ENCODE measurements around the gene HEATR5A.
"Not testable (repeated sequence)": the region's sequence is repeated elsewhere in the genome, so short reads cannot be mapped to it uniquely, and the experiment has no call there.

Gene HEATR5A

GRCh38 chr14:31259040-31259435 is 161.3 kb downstream of the HEATR5A start:
- in situ Hi-C loops (cut with MboI; ENCODE audit: low sequenced_read_pairs) = not testable (repeated sequence)

- in situ Hi-C loops (cut with MboI; ENCODE audit: low sequenced_read_pairs) = no loop called here
Observed at GRCh38 chr14:31258427-31259039, 161.8 kb downstream of the HEATR5A start.

- in situ Hi-C loops (cut with MboI; ENCODE audit: low sequenced_read_pairs) = not testable (repeated sequence)
Observed at GRCh38 chr14:31257554-31258426, 162.6 kb downstream of the HEATR5A start.

- in situ Hi-C loops (cut with MboI; ENCODE audit: low sequenced_read_pairs) = no loop called here
Observed at GRCh38 chr14:31257244-31257553, 163.2 kb downstream of the HEATR5A start.

- in situ Hi-C loops (cut with MboI; ENCODE audit: low sequenced_read_pairs) = no loop called here
Observed at GRCh38 chr14:31256534-31257243, 163.7 kb downstream of the HEATR5A start.

- in situ Hi-C loops (cut with MboI; ENCODE audit: low sequenced_read_pairs) = not testable (repeated sequence)
Observed at GRCh38 chr14:31255918-31256317, 164.4 kb downstream of the HEATR5A start.

GRCh38 chr14:31255286-31255685 is 165.1 kb downstream of the HEATR5A start:
- in situ Hi-C loops (cut with MboI; ENCODE audit: low sequenced_read_pairs) = no loop called here

- in situ Hi-C loops (cut with MboI; ENCODE audit: low sequenced_read_pairs) = no loop called here
Observed at GRCh38 chr14:31253746-31254471, 166.4 kb downstream of the HEATR5A start.

- in situ Hi-C loops (cut with MboI; ENCODE audit: low sequenced_read_pairs) = no loop called here
Observed at GRCh38 chr14:31252865-31253264, 167.5 kb downstream of the HEATR5A start.

GRCh38 chr14:31251028-31251958 is 169.1 kb downstream of the HEATR5A start:
- in situ Hi-C loops (cut with MboI; ENCODE audit: low sequenced_read_pairs) = no loop called here

GRCh38 chr14:31244626-31245025 is 175.7 kb downstream of the HEATR5A start:
- in situ Hi-C loops (cut with MboI; ENCODE audit: low sequenced_read_pairs) = no loop called here

- in situ Hi-C loops (cut with MboI; ENCODE audit: low sequenced_read_pairs) = no loop called here
Observed at GRCh38 chr14:31243860-31244259, 176.5 kb downstream of the HEATR5A start.

- in situ Hi-C loops (cut with MboI; ENCODE audit: low sequenced_read_pairs) = not testable (repeated sequence)
Observed at GRCh38 chr14:31242161-31242940, 178.0 kb downstream of the HEATR5A start.

All from hTERT RPE-1 (cell line).